ENCODE data around the gene AMZ2.
A peak's percentile ranks its signal among the peaks of the same experiment; 100 is the strongest.
"Not testable (repeated sequence)": the region's sequence is repeated elsewhere in the genome, so short reads cannot be mapped to it uniquely, and the experiment has no call there.

The AMZ2 gene, protein sequence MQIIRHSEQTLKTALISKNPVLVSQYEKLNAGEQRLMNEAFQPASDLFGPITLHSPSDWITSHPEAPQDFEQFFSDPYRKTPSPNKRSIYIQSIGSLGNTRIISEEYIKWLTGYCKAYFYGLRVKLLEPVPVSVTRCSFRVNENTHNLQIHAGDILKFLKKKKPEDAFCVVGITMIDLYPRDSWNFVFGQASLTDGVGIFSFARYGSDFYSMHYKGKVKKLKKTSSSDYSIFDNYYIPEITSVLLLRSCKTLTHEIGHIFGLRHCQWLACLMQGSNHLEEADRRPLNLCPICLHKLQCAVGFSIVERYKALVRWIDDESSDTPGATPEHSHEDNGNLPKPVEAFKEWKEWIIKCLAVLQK

DNA sequence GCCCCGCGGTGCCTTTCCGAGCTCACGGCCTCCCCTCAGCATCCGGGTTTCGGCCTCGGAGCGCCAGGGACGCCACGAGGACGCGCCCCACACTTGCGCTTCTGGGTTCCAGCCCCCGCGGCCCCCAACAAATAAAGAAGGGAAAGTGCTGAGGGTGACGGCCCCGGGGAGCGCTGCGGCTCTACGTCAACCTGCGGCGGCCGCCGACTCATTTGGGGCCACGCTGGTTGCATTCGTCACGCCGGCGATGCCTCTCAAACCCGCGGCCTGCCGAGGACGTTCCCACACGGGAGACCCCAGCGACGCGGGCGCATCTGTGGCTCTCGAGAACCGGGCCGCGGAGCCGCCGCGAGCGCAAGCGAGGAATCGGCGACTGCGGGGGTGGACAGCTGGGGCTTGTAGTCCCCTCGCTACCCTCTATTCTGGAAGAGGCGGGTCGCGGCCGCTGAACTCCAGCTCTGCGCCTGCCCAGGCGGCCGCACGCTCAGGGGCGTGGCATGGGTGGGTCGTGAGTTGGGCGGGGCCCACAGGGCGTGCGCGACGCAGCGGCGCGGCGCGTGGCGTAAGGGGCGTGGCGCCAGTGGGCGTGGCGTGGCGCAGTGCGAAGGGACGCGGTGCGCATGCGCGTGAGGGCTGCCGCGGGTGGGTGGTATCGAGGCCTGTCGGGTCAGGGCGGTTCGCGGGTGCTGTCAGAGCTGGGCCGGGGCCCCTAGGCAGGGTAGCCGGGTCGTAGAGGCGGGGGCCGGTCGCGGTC is at the start of gene AMZ2:
TSS of gene AMZ2 (plus strand) at position 599 of the 754 bp plus-strand sequence. CDS start 2,145 bp downstream, outside the sequence.
- peak; percentile 84 for DNase-seq

DNA sequence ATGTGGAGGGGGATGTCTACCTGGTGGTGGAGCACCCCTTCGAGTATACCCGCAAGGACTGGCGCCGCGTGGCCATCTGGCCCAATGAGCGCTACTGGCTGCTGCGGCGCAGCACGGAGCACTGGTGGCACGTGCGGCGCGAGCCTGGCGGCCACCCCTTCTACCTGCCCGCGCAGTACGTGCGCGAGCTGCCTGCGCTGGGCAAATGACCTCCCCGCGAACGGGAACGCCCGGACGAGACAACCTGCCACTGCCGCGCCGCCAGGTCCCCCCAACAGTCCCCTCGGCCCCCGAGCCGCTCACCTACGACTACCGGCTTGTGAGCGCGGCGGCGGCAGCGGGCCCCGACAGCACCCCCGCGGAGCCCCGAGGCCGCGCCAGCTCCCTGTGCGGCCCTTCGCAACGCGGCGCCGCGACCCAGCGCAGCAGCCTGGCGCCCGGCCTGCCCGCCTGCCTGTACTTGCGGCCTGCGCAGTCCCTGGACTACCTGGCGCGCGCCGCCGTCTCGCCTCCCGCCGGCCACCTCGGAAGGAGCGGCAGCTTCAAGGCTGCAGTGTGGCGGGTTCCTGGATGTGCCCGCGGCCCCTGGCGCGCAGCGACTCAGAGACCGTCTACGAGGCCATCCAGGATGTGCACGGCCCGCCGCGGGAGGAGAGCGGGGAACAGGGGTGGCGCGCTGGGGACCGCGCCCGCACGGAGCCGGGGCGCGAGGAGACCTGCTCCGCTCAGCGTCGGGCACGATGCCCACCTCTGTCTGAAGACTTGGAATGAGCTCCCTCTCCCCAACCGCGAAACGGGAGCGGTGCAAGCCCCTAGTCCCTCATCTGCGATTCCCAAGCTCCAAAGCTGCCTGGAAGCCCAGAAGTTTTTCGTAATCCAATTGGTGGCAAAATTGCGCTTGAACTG is 48.7 kb upstream of the AMZ2 start:
- no peak for DNase-seq

DNA sequence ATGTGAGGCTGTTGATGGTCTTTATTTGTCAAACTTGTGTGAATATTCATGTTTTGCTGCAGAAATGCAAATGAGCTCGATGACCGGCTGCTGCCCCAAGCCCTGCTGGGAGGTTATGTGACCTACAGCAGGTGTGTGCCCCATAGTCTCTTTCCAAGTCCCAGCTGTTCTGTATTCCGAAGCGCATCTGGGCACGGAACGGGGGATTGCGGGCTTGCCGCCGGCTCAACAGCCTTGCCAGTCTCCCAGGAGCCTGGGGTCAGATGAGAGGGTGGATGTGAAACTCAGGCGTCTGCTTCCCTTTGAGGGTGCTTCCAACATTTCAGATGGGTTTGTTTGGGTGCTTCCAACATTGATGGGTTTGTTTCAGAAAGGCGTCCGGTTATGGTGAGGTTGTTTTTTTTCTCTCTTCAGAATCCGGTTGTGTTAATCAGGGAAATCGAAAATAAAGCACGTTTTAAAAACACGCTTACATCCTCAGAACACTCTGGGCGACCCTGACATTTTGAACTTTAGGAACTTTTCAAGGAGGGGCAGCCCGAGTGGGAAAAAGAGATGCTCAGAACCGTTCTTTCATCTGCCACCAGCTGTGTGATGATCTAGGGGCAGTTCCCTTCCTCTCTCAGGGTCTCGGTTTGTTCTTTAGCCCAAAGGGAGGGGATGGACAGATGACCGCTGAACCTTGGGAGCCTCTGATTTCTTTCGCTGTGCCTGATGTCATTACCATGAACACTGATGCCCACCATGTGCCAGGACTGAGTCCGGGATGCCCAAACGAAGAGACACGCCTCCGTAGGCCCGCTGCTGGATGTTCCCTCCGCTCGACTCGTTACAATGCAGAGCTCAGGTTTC is 47.8 kb upstream of the AMZ2 start:
- DNase-seq = no peak

DNA sequence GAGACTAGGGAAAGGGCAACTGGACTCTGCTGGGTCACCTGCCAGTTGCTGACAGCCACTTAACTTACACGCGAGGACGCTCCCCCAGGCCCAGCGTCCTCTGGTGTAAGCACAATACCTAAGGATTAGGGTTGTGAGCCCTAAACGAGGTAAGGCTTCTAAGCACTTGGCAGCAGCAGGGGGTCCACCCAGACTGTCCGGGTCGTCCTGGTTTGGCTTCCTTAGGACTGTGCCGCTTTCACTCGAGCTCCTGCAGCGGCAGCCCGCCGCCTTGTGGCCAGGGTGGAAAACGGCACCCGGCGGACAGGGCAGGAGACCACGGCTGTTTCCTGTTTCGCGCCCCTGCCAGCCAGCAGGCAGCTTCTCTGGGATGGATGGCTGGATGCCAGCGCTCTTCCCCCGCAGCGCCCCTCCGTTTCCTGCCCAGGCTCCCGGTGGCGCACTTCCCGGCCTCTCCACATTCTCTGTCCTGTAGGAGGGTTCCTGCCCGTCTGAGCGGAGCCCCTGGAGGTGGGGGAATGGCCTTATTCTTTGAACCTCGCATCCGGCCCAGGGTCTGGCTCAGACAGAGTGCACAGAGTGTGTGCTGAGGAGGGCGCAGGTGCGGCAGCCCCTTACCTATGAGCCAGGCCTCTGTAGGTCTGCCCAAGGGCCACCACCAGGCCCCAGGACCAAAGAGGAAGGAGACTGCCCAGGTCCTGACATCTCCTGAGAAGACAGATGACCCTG is 47.0 kb upstream of the AMZ2 start:
- DNase-seq = peak; percentile 69

DNA sequence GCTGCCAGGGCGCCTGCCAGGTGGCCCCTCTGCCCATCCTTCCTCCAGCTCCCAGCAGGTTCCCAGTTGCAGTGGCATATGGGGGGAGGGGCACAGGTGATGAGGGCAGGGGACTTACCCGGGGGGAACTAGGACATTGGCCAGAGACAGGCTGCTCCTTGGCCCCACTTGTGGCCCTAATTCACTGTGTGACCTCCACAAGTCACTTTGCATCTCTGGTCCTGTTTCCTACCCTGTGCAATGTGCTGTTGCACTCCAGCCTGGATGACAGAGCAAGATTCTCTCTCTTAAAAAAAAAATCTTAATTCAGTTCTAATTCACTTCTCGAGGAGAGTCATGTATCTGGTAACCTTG is 46.4 kb upstream of the AMZ2 start:
- DNase-seq = not testable (repeated sequence)

DNA sequence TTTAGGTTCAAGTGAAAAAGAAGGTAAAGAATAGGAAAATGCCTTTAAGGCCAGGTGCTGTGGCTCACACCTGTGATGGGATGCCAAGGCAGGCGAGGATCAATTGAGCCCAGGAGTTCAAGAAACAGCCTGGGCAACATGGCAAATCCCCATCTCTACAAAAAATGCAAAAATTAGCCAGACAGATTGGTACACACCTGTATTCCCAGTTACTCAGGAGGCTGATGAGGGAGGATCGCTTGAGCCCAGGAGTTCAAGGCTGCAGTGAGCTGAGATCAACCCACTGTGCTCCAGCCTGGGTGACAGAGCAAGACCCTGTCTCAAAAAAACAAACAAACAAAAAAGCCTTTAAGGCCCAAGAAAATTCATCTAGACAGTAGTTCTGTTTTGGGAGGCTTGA is 45.5 kb upstream of the AMZ2 start:
- not testable (repeated sequence) for DNase-seq

DNA sequence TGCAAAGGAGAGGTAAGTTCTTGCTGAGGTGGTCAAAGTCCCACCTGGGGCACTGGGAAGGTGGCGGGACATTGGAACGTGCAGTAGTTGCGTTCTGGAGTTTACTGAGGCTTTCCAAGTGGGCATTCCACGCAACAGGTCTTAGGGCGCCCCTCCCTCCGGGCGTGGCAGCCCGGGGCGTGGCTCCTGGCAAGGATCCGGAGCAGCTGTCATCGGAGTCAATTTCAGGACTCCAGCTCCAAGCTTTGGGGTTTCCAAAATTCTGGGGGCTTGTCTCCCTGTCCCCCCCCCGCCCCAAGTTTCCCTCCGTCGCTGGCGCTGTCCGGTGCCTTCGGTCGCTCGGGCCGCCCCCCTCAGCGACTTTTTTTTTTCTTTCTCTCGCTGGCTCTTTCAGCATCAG is 43.1 kb upstream of the AMZ2 start:
- peak; percentile 27 for DNase-seq

DNA sequence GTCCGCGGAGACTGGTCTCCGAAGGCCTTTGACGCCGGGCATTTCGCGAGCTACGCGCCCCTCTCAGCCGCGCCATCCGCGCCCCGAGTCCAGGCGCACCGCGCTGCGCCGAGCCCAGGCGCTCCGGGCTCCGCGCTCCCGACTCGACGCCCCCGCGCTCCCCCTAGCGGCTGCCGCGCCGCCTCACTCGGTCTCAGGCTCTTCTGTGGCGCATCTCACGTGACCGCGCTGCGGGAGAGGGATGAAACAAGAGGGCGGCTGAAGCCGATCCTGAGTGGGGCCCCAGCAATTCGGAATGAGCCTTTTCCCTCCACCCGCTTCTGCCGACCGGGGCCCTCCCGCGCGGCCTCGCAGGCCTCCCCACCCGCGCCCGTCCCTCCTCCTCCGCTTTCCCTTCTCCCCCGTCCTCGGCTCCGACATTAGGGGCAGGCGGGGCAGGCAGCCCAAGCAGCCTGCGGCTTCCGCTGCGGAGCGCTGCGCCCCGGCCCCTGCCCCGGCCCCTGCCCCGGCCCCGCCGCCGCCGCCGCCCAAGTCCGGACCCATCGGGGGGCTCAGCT is 42.5 kb upstream of the AMZ2 start:
- peak; percentile 62 for DNase-seq

DNA sequence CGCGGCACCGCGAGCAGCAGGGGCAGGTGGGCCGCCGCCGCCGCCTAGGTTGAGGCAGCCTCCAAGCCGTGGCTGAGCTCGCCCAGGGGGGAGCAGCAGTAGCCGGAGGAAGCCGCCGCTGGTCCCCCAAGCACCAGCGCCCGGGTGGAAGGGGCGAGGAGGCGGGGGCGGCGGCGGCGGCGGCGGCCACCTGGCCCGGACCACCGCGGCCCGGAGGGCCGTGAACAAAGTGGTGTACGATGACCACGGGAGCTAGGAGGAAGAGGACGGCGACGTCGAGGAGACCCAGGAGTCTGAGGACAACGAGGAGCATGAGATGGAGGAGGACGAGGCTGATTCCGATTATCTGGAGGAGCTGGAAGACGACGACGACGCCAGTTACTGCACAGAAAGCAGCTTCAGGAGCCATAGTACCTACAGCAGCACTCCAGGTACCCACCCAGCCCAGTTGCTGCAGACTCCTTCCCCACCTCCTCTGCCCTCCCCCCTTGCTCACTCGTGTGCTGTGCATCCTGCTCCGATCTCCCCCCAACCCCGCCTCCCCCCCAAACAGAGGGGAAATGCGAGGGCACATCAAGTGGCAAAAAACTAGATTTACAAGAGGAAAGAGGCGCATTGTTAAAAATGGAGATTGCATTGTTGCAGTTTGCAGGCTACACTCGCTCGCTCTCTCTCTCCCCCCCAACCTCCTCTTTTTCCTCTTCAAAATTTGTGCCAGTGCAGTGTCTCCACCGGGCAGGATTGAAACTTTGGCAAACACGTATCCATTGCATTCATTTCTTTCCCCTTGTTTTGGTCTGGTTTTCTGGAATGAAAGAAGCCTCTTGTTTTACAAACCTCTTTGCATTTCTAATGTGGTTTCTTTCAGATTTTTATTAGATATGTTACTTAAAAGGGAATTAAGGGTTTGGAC is 41.8 kb upstream of the AMZ2 start:
- no peak for DNase-seq

DNA sequence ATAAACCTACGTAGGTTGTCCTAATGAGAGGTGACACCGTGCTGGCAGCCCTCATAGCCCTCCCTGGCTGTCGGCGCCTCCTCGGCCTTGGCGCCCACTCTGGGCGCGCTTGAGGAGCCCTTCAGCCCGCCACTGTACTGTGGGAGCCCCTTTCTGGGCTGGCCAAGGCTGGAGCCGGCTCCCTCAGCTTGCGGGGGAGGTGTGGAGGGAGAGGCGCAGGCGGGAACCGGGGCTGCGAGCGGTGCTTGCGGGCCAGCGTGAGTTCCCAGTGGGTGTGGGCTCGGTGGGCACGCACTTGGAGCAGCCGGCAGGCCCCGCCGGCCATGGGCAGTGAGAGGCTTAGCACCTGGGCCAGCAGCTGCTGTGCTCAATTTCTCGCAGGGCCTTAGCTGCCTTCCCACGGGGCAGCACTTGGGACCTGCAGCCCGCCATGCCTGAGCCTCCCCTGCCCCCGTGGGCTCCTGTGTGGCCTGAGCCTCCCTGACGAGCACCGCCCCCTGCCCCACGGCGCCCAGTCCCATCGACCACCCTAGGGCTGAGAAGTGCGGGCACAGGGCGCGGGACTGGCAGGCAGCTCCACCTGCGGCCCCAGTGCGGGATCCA is 40.1 kb upstream of the AMZ2 start:
- DNase-seq = no peak

DNA sequence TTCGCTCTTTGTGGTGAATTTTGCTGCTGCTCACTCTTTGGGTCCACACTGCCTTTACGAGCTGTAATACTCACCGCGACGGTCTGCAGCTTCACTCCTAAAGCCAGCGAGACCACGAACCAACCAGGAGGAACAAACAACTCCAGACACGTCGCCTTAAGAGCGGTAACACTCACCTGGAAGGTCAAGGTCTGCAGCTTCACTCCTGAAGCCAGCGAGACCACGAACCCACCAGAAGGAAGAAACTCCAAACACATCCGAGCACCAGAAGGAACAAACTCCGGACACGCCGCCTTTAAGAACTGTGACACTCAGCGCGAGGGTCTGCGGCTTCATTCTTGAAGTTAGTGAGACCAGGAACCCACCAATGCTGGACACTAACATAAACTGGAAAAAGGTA is 39.2 kb upstream of the AMZ2 start:
- DNase-seq = not testable (repeated sequence)

DNA sequence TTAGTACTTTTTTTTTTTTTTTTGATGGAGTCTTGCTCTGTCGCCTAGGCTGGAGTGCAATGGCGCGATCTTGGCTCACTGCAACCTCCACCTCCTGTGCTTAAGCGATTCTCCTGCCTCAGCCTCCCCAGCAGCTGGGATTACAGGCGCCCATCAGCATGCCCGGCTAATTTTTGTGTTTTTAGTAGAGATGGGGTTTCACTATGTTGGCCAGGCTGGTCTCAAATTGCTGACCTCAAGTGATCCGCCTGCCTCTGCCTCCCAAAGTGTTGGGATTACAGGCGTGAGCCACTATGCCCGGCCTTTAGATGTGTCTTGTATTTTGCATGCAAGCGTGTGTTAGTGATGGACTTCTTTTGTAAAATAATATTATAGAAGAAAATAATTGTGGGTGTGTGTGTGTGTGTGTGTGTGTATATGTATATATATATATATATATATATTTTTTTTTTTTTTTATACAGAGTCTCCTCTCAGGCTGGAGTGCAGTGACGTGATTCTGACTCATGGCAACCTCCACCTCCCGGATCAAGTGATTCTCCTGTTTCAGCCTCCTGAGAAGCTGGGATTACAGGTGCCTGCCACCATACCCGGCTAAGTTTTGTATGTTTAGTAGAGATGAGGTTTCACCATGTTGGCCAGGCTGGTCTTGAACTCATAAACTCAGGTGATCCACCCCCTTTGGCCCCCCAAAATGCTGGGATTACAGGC is 38.5 kb upstream of the AMZ2 start:
- DNase-seq = not testable (repeated sequence)

DNA sequence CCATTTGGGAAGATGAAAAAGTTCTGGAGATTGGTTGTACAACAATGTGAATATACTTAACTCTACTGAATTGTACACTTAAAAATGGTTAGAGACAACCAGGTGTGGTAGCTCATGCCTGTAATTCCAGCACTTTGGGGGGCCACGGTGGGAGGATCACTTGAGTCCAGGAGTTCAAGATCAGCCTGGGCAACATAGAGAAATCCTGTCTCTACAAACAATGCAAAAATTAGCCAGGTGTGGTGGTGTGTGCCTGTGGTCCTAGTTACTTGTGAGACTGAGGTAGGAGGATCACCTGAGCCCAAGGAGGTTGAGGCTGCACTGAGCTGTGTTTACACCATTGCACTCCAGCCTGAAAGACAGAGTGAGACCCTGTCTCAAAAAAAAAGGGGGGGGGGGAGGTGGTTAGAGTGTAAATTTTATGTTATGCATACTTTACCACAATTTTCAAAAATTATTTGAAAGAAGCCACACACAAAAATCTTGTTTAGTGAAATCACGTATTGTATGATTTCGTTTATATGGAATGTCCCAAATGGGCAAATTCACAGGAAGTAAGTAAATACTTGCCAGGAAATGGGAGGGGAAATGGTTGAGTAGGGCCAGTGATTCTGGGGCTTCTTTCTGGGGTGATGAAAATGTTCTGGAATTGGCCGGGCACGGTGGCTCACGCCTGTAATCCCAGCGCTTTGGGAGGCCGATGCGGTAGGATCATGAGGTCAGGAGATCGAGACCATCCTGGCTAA is 37.1 kb upstream of the AMZ2 start:
- DNase-seq = no peak

DNA sequence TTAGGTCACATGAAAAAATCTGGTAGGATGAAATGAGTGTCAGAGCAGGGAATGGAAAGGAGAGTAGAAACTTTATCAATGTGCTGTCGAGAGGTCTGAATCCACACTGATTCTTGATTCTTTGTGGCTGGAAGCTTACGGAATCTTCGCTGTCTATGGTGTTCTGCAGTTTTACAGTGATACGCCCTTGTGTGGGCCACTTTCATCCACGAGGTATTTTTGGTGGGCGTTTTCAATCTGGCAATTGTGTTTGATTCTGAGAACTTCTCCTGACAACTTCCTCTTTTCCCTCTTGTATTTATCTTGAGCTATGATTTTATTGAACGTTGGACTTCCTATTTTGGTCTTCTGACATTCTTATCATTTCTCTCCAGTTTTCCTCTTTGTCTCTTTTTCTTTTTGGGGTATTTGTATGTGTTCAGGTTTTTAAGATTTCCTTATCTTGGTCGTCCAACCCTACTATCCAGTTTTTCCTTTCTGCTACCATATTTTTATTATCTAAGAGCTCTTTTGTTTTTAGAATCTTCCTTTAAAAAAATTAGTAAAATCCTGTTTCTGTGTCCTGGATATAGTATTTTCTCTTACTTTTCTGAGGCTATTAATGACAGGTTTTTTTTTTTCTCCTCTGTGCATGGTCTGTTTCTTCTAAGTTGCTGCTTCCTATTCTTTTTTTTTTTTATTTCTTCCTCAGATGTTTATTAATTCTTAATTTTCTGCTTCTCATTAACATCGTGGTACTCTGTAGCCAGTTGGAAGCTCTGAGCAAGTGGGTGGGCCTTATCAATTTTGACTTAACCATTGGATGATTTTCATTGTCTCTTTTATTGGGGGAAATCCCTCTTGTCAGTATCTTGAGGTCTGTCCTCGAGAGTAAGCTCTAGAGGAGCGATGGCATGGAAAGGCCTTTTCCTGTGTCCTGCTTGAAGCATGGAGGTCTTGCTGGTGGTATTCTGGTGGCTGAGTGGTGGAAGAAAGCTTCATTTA is 34.1 kb upstream of the AMZ2 start:
- DNase-seq = not testable (repeated sequence)

DNA sequence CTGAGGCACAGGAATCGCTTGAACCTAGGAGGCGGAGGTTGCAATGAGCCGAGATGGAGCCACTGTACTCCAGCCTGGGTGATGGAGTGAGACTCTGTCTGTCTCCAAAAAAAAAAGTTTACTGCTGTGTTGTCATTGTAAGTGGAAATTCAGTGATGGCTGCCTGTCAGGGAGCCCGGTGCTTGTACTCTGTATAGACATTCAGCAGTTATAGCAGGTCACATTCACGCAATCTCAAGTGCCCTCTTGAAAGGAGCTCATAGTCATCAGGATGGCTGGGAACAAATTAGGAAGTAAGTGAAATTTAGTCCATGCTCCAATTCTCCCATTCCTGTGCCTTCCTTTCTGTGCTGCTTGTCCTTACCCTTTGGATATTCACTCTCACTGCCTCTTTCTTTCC is 32.4 kb upstream of the AMZ2 start:
- DNase-seq = not testable (repeated sequence)

DNA sequence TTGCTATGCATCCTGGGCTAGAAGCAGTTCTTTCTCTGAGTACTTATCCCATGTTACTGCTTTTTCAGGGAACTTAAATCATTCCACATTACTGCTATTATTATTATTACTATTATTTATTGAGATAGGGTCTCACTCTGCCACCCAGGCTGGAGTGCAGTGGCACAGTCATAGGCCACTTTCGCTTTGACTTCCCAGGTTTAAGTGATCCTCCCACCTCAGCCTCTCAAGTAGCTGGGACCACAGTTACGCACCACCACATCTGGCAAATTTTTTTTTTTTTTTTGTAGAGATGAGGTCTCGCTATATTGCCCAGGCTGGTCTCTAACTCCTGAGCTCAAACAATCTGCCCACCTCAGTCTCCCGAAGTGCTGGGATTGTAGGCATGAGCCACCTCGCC is 28.4 kb upstream of the AMZ2 start:
- DNase-seq = not testable (repeated sequence)

DNA sequence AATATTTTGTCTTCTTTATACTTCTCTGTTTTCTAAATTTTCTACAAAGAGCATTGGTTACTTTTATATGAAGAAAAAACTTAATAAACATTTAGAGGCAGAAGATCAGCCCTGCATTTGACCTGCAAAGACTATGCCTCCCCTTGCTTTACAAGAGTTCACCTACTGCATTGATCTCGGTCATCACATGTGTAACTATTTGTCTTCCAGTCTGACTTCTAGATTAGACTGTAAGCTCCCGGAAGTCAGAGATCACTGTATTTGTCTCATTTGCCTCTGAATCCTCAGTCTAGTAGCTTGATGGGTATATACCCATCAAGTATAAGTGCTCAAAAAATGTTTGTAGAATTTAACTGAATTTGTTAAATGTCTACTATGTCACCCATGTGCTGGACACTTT is 27.7 kb upstream of the AMZ2 start:
- DNase-seq = not testable (repeated sequence)
